Hematopoietic multipotent progenitor cell (in vitro differentiated cells): ENCODE results near the gene NAT16. TPM values are rescaled to one million over a fixed set of nuclear protein-coding genes. Genes with fewer than 3 reads are reported as not detected.
"Not testable (repeated sequence)": the region's sequence is repeated elsewhere in the genome, so short reads cannot be mapped to it uniquely, and the experiment has no call there.

ENCODE experiments used
- DNase-seq, 3 donors: peaks; one replicate each; pipeline ENCODE4 v3.0.0-alpha.2; 2011 to 2015; ENCODE audit warnings: low read depth in 2 of 3, low spot score in 2 of 3
- small RNA-seq: library from RNA; depleted of rRNA; stranded (forward); fragments of <200 nt; gene quantifications from one replicate; pipeline ENCODE3, GENCODE V24; 2012
- total RNA-seq: library from RNA; depleted of rRNA; stranded (reverse); fragments of >200 nt; gene quantifications from one replicate; pipeline ENCODE4 v1.2.3, GENCODE V29; 2012

The NAT16 gene
- total RNA-seq, 1 donor = not detected

- not testable (repeated sequence) for DNase-seq
Observed at GRCh38 chr7:101132626-101133600, 47.2 kb downstream of the NAT16 start.

- no peak for DNase-seq
Observed at GRCh38 chr7:101129603-101130117, 50.4 kb downstream of the NAT16 start.

- DNase-seq = no peak
Observed at GRCh38 chr7:101128040-101128834, 51.9 kb downstream of the NAT16 start.

- DNase-seq = no peak
Observed at GRCh38 chr7:101127460-101128039, 52.5 kb downstream of the NAT16 start.

GRCh38 chr7:101126651-101127459, 53.2 kb downstream of the NAT16 start, which contains the start of gene SERPINE1:
TSS of gene SERPINE1 (plus strand) at chr7:101127104. CDS start at chr7:101128394, 1,290 bp downstream.
- peak in 2 of 3 donors; percentile 92 to 95 for DNase-seq

- peak in 1 of 3 donors; percentile 23 for DNase-seq
Observed at GRCh38 chr7:101125989-101126650, 54.0 kb downstream of the NAT16 start.

GRCh38 chr7:101124376-101125056, 55.6 kb downstream of the NAT16 start:
- DNase-seq = peak in 2 of 3 donors; percentile 46 to 59

GRCh38 chr7:101123703-101124068, 56.4 kb downstream of the NAT16 start:
- DNase-seq = no peak

- DNase-seq = no peak
Observed at GRCh38 chr7:101122933-101123702, 57.0 kb downstream of the NAT16 start.

GRCh38 chr7:101121991-101122932, 57.8 kb downstream of the NAT16 start:
- no peak for DNase-seq

- DNase-seq = not testable (repeated sequence)
Observed at GRCh38 chr7:101121631-101121990, 58.5 kb downstream of the NAT16 start.

Small RNAs within 50 kb of the gene (small RNA-seq; reads per million reads assigned to genes)
- not detected for gene MIR4653

Other genes with a start within 250 kb of the NAT16 start
- gene MUC3A, start 230.8 kb downstream of the NAT16 start, total RNA-seq = under 0.01 TPM
- gene MUC12, start 210.7 kb downstream of the NAT16 start, total RNA-seq = 0.27 TPM
- gene MUC17, start 160.2 kb downstream of the NAT16 start, total RNA-seq = under 0.01 TPM
- gene TRIM56, start 94.8 kb downstream of the NAT16 start, total RNA-seq = 22.4 TPM
- gene SERPINE1, start 53.2 kb downstream of the NAT16 start, total RNA-seq = 14.8 TPM
- 27.2 TPM for gene AP1S1, start 25.8 kb downstream of the NAT16 start, total RNA-seq
- gene VGF, start 14.7 kb downstream of the NAT16 start, total RNA-seq = under 0.01 TPM
- gene MOGAT3, start 20.7 kb upstream of the NAT16 start, total RNA-seq = not detected
- 31.2 TPM for gene PLOD3, start 37.3 kb upstream of the NAT16 start, total RNA-seq
- 35.5 TPM for gene ZNHIT1, start 37.9 kb upstream of the NAT16 start, total RNA-seq
- 55.2 TPM for gene CLDN15, start 57.5 kb upstream of the NAT16 start, total RNA-seq
- gene FIS1, start 64.8 kb upstream of the NAT16 start, total RNA-seq = 186 TPM
- 10.2 TPM for gene IFT22, start 141.5 kb upstream of the NAT16 start, total RNA-seq
- under 0.01 TPM for gene COL26A1, start 182.6 kb upstream of the NAT16 start, total RNA-seq